Neuronal stem cell (in vitro differentiated cells): Measurements from ENCODE around the gene COLEC11.
A peak's percentile ranks its signal among the peaks of the same experiment; 100 is the strongest.

Source experiments
- DNase-seq: peaks from one replicate; pipeline ENCODE4 v3.0.0-alpha.2; 2013; ENCODE audit warnings: low spot score
- H2AFZ ChIP-seq: one replicate; pipeline ENCODE4 v1.6.1; 2013; ENCODE audit warnings: mild to moderate bottlenecking, low read length, inconsistent platforms
- H2AK5ac ChIP-seq: 2 replicates; pipeline ENCODE4 v1.6.1; 2013; ENCODE audit warnings: low read depth, mild to moderate bottlenecking, inconsistent platforms, low read length, moderate library complexity, mixed read lengths
- H2BK120ac ChIP-seq: 2 replicates; pipeline ENCODE4 v1.6.1; 2013; ENCODE audit warnings: low read depth, mild to moderate bottlenecking, inconsistent platforms, low read length, moderate library complexity, mixed read lengths
- H2BK12ac ChIP-seq: one replicate; pipeline ENCODE4 v1.6.1; 2013; ENCODE audit warnings: low read length, inconsistent platforms
- H2BK15ac ChIP-seq: 2 replicates; pipeline ENCODE4 v1.6.1; 2013; ENCODE audit warnings: mild to moderate bottlenecking, low read length, inconsistent platforms, mixed read lengths
- H2BK5ac ChIP-seq: one replicate; pipeline ENCODE4 v1.6.1; 2013; ENCODE audit warnings: inconsistent platforms, mild to moderate bottlenecking, low read length, moderate library complexity
- H3K14ac ChIP-seq: one replicate; pipeline ENCODE4 v1.6.1; 2013; ENCODE audit warnings: low read length, inconsistent platforms
- H3K18ac ChIP-seq: 2 replicates; pipeline ENCODE4 v1.6.1; 2013; ENCODE audit warnings: low read length, inconsistent platforms
- H3K23ac ChIP-seq: 2 replicates; pipeline ENCODE4 v1.6.1; 2013; ENCODE audit warnings: low read depth, mild to moderate bottlenecking, mixed read lengths, low read length, inconsistent platforms; ENCODE audit not compliant: poor library complexity
- H3K27ac ChIP-seq: replicated peaks from 3 replicates; pipeline ENCODE4 v1.5.1; 2013; ENCODE audit warnings: low read length, inconsistent platforms
- H3K27me3 ChIP-seq, 3 experiments: 2 replicates each; pipeline ENCODE4 v1.6.1; 2013; ENCODE audit warnings: low read length in 3 of 3, mild to moderate bottlenecking in 2 of 3, inconsistent platforms in 1 of 3, low read depth in 1 of 3, mixed read lengths in 1 of 3, moderate library complexity in 1 of 3; ENCODE audit not compliant: control insufficient read depth in 3 of 3, insufficient read depth in 3 of 3
- H3K36me3 ChIP-seq, 2 donors: replicated peaks in 1 of 2; 2 replicates each; pipeline ENCODE4 v1.6.1; 2013; ENCODE audit warnings: low read length in 2 of 2; ENCODE audit not compliant: control insufficient read depth in 2 of 2, insufficient read depth in 2 of 2
- H3K4ac ChIP-seq: 2 replicates; pipeline ENCODE4 v1.6.1; 2013; ENCODE audit warnings: inconsistent platforms, mild to moderate bottlenecking, low read length, moderate library complexity
- H3K4me1 ChIP-seq, 2 donors: 1 replicate in 1 of 2; 2 replicates in 1 of 2; pipeline ENCODE4 v1.6.1; 2013; ENCODE audit warnings: low read length in 2 of 2, low read depth in 1 of 2; ENCODE audit not compliant: control insufficient read depth in 2 of 2, insufficient read depth in 1 of 2
- H3K4me2 ChIP-seq: one replicate; pipeline ENCODE4 v1.6.1; 2013; ENCODE audit warnings: mild to moderate bottlenecking, low read length, inconsistent platforms; ENCODE audit not compliant: insufficient read depth, poor library complexity, severe bottlenecking
- H3K4me3 ChIP-seq, 2 donors: 2 replicates each; pipeline ENCODE4 v1.5.1; 2013; ENCODE audit warnings: low read length in 2 of 2, mild to moderate bottlenecking in 2 of 2, inconsistent platforms in 1 of 2, moderate library complexity in 1 of 2
- H3K79me1 ChIP-seq: one replicate; pipeline ENCODE4 v1.6.1; 2013; ENCODE audit warnings: low read depth, mild to moderate bottlenecking, inconsistent platforms, low read length, moderate library complexity
- H3K9ac ChIP-seq: one replicate; pipeline ENCODE4 v1.6.1; 2013; ENCODE audit warnings: mild to moderate bottlenecking, low read depth, low read length, inconsistent platforms; ENCODE audit not compliant: poor library complexity
- H3K9me3 ChIP-seq, 2 donors: replicated peaks in 1 of 2; 2 replicates each; pipeline versions ENCODE3 to v1.6.1; 2013; ENCODE audit warnings: low read length in 2 of 2, mild to moderate bottlenecking in 2 of 2, inconsistent platforms in 1 of 2, low read depth in 1 of 2, mixed read lengths in 1 of 2, moderate library complexity in 1 of 2; ENCODE audit not compliant: control insufficient read depth in 2 of 2, insufficient read depth in 1 of 2
- H4K8ac ChIP-seq: one replicate; pipeline ENCODE4 v1.6.1; 2013; ENCODE audit warnings: low read depth, mild to moderate bottlenecking, inconsistent platforms, low read length, moderate library complexity
- H4K91ac ChIP-seq: one replicate; pipeline ENCODE4 v1.6.1; 2013; ENCODE audit warnings: low read length, low read depth, mild to moderate bottlenecking, inconsistent platforms; ENCODE audit not compliant: poor library complexity
- WGBS, 2 donors: extraction: QIAGEN DNeasy Blood & Tissue Kit; methylation state at CpG; one replicate each; pipeline ENCODE4 v1.1.7; 2013; ENCODE audit warnings: missing lambda C conversion rate in 2 of 2, mixed read lengths in 1 of 2; ENCODE audit not compliant: insufficient read length in 2 of 2, insufficient replicate concordance in 1 of 2; ENCODE audit errors: extremely low coverage in 2 of 2; 5-methylcytosine and 5-hydroxymethylcytosine counted together

COLEC11 gene

DNA sequence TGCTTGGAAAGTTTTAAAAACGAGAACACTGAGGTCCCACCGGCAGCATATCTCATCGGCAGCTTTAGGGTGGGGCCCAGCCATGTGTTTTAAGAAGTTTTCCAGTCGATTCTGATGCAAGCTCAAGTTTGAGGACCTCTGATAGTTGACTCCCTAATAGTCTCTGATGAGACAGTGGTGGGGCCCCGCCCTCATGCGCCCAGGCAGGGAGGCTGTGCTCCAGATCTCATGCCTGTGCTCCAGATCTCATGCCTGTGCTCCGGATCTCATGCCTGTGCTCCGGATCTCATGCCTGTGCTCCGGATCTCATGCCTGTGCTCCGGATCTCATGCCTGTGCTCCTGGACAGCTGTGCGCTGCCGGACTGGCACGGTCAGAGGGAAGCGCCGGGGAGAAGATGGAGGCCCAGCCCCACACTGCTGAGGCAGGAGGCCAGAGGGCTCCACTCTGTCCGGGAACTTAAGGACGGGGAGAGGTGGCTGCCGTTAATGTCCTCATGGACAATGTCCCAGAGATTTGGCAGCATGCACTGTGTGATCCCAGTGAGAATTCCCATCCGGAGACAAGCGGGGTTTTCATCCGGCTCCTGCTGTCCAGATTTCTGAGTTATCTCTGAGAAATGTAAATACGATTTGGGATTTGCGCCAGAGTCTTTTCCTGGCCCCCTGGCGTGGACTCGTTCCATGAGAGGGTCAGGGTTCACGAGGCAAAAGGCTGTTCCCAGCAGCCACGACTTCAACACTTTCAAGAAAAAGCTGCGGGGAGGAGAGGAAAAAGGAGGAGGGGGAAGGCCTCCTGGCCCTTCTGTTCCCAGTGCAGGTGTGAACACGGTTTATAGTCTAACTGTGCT, 9.4 kb upstream of the COLEC11 start:
- H3K14ac ChIP-seq, result no peak overlapping the region
- no peak overlapping the region for H3K4me3 ChIP-seq
- H3K36me3 ChIP-seq, result peaks cover 25 to 52% of the 10 kb centered on the region in 2 donors
- no peak overlapping the region for H2BK5ac ChIP-seq
- no peaks in the 10 kb centered on the region for H3K79me1 ChIP-seq
- no peak overlapping the region for H4K8ac ChIP-seq
- DNase-seq, result no peak
- no peak overlapping the region for H2BK120ac ChIP-seq
- no peak overlapping the region for H3K4me2 ChIP-seq
- no peaks in the 10 kb centered on the region for H3K4me1 ChIP-seq
- H2BK15ac ChIP-seq, result no peak overlapping the region
- H3K27ac ChIP-seq, result no peak overlapping the region
- no peak overlapping the region for H3K9ac ChIP-seq
- H3K4ac ChIP-seq, result no peak overlapping the region
- no peak overlapping the region for H3K23ac ChIP-seq
- H2AFZ ChIP-seq, result no peak overlapping the region
- no peak overlapping the region for H4K91ac ChIP-seq
- WGBS, 2 donors, result no CpG with 5 or more reads among the region's 29 CpGs
- no peak overlapping the region for H2BK12ac ChIP-seq
- H2AK5ac ChIP-seq, result no peak overlapping the region
- H3K18ac ChIP-seq, result no peak overlapping the region
- no peaks in the 10 kb centered on the region for H3K9me3 ChIP-seq
- H3K27me3 ChIP-seq, result no peaks in the 10 kb centered on the region

DNA sequence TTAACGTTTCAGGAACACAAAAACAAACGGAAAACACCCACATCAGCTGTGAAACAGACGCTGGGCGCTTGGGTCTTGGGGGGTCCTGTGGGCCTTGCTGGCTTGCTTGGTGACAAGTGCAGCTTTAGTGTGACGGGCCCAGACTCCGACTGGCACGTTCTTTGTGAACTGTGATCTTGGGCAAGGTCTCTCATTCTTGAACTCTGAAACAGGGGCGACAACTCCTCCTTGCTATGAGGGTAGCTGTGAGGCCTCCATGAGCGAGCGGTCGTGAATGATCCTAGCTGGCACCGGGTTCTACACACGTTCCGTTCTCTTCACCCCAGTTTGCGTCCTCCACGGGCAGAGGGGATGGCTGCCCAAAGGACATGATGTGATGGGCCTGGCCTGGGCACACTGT, 8.7 kb upstream of the COLEC11 start:
- no peak overlapping the region for H3K9ac ChIP-seq
- H2BK120ac ChIP-seq, result no peak overlapping the region
- no peak overlapping the region for H2AFZ ChIP-seq
- H4K91ac ChIP-seq, result no peak overlapping the region
- no peak overlapping the region for H3K18ac ChIP-seq
- DNase-seq, result no peak
- H2AK5ac ChIP-seq, result no peak overlapping the region
- no peak overlapping the region for H2BK5ac ChIP-seq
- no peak overlapping the region for H3K4ac ChIP-seq
- no peaks in the 10 kb centered on the region for H3K4me1 ChIP-seq
- H3K23ac ChIP-seq, result no peak overlapping the region
- WGBS, 2 donors, result no CpG with 5 or more reads among the region's 16 CpGs
- H2BK12ac ChIP-seq, result no peak overlapping the region
- H3K36me3 ChIP-seq, result peaks cover 22 to 44% of the 10 kb centered on the region in 2 donors
- H3K4me2 ChIP-seq, result no peak overlapping the region
- H2BK15ac ChIP-seq, result no peak overlapping the region
- no peak overlapping the region for H3K27ac ChIP-seq
- no peak overlapping the region for H3K14ac ChIP-seq
- peak overlapping the region in 1 of 2 donors; percentile 57 for H3K4me3 ChIP-seq
- no peaks in the 10 kb centered on the region for H3K9me3 ChIP-seq
- H3K79me1 ChIP-seq, result no peaks in the 10 kb centered on the region
- no peak overlapping the region for H4K8ac ChIP-seq
- no peaks in the 10 kb centered on the region for H3K27me3 ChIP-seq

DNA sequence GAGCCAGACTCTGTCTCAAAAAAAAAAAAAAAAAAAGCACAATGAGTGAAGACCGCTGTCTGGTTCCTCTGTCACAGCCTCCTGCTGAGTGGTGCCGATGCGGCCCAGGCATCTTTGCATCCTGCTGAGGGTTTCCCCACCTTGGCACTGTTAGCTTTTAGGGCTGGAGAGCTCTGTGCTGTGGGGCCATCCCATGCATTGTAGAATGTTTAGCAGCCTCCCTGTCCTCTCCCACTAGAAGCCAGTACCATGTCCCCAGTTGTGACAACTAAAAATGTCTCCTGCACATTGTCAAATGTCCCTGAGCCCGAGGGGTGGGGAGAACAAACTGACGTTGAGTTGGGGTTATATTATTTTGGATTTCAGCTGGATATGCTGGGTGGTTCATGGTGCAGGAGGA, 7.9 kb upstream of the COLEC11 start:
- no peak overlapping the region for H2AFZ ChIP-seq
- H3K27ac ChIP-seq, result no peak overlapping the region
- H3K9ac ChIP-seq, result no peak overlapping the region
- no peak overlapping the region for H2BK12ac ChIP-seq
- no peak for DNase-seq
- no peaks in the 10 kb centered on the region for H3K27me3 ChIP-seq
- no peak overlapping the region for H3K4me3 ChIP-seq
- H3K9me3 ChIP-seq, result no peaks in the 10 kb centered on the region
- no peak overlapping the region for H3K4me2 ChIP-seq
- no peak overlapping the region for H2BK5ac ChIP-seq
- no peak overlapping the region for H3K4ac ChIP-seq
- peaks cover 14 to 36% of the 10 kb centered on the region in 2 donors for H3K36me3 ChIP-seq
- no peak overlapping the region for H3K23ac ChIP-seq
- H3K14ac ChIP-seq, result no peak overlapping the region
- WGBS, 2 donors, result no CpG with 5 or more reads among the region's 5 CpGs
- no peak overlapping the region for H4K91ac ChIP-seq
- H2BK15ac ChIP-seq, result no peak overlapping the region
- H2AK5ac ChIP-seq, result no peak overlapping the region
- no peaks in the 10 kb centered on the region for H3K79me1 ChIP-seq
- no peaks in the 10 kb centered on the region for H3K4me1 ChIP-seq
- H2BK120ac ChIP-seq, result no peak overlapping the region
- no peak overlapping the region for H4K8ac ChIP-seq
- no peak overlapping the region for H3K18ac ChIP-seq

DNA sequence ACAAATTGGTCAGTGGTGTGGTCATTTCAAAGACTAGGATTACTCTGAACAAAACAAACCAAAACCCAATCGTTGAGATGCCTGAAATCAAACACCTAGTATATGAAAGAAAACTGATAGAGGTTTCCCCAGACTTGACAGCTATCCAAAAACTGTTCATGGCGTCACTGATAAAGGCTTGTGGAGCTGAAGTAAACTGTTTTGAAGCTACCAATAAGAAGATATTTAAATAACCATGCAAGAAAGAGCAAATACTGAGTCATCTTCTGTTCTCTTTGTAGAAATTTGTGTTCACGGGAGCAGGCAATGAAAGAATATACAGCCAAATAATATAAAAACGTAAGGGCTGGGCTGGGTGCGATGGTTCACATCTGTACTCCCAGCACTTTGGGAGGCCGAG, 7.5 kb upstream of the COLEC11 start:
- no CpG with 5 or more reads among the region's 6 CpGs for WGBS, 2 donors
- H2BK120ac ChIP-seq, result no peak overlapping the region
- H3K27ac ChIP-seq, result no peak overlapping the region
- no peak overlapping the region for H3K23ac ChIP-seq
- no peak overlapping the region for H3K4ac ChIP-seq
- peaks cover 13 to 32% of the 10 kb centered on the region in 2 donors for H3K36me3 ChIP-seq
- no peak overlapping the region for H3K14ac ChIP-seq
- H3K4me2 ChIP-seq, result no peak overlapping the region
- no peak overlapping the region for H2BK12ac ChIP-seq
- no peaks in the 10 kb centered on the region for H3K4me1 ChIP-seq
- H3K9me3 ChIP-seq, result no peaks in the 10 kb centered on the region
- no peak overlapping the region for H2BK15ac ChIP-seq
- H4K8ac ChIP-seq, result no peak overlapping the region
- no peaks in the 10 kb centered on the region for H3K79me1 ChIP-seq
- no peak overlapping the region for H2BK5ac ChIP-seq
- no peak overlapping the region for H3K9ac ChIP-seq
- H3K18ac ChIP-seq, result no peak overlapping the region
- no peaks in the 10 kb centered on the region for H3K27me3 ChIP-seq
- H4K91ac ChIP-seq, result no peak overlapping the region
- H2AK5ac ChIP-seq, result no peak overlapping the region
- no peak for DNase-seq
- no peak overlapping the region for H2AFZ ChIP-seq
- no peak overlapping the region for H3K4me3 ChIP-seq
